Heart right ventricle (tissue), 16 donors: Measurements from ENCODE around the gene PSMB9. TPM values are rescaled to one million over a fixed set of nuclear protein-coding genes. Genes with fewer than 3 reads are reported as not detected.

Experiments used
- ATAC-seq, 8 donors: fragments of 200-7000 bp; cut with Tn5 transposase; one replicate each; pipeline ENCODE4 v1.9.1; 2020; ENCODE audit warnings: mild to moderate bottlenecking in 8 of 8, moderate library complexity in 8 of 8, moderate number of reproducible peaks in 1 of 8
- DNase-seq, 2 donors: peaks; one replicate each; pipeline ENCODE4 v3.0.0-alpha.2; 2020
- H3K27ac ChIP-seq, 10 donors: fragments of 200-600 bp; sonication (generic) in 2 of 10; one replicate each; pipeline versions ENCODE4 v1.5.0 to v1.8.0; 2020 to 2022; ENCODE audit warnings: mild to moderate bottlenecking in 3 of 10
- H3K27me3 ChIP-seq, 7 donors: fragments of 200-600 bp; one replicate each; pipeline ENCODE4 v1.8.0; 2021 to 2022; ENCODE audit warnings: mild to moderate bottlenecking in 2 of 7
- H3K36me3 ChIP-seq, 9 donors: fragments of 200-600 bp; sonication (generic) in 1 of 9; one replicate each; pipeline versions ENCODE4 v1.5.0 to v1.8.0; 2020 to 2022; ENCODE audit warnings: mild to moderate bottlenecking in 2 of 9
- H3K4me1 ChIP-seq, 9 donors: fragments of 200-600 bp; sonication (generic) in 1 of 9; one replicate each; pipeline versions ENCODE4 v1.5.0 to v1.8.0; 2020 to 2022; ENCODE audit warnings: mild to moderate bottlenecking in 4 of 9
- H3K4me3 ChIP-seq, 10 donors: fragments of 200-600 bp; sonication (generic) in 2 of 10; one replicate each; pipeline versions ENCODE4 v1.5.0 to v1.8.0; 2020 to 2022; ENCODE audit warnings: mild to moderate bottlenecking in 7 of 10, moderate library complexity in 2 of 10
- H3K9me3 ChIP-seq, 11 donors: fragments of 200-600 bp in 10 of 11; sonication (generic) in 2 of 11; one replicate each; pipeline versions ENCODE4 v1.5.0 to v1.8.0; 2013 to 2022; ENCODE audit warnings: mild to moderate bottlenecking in 2 of 11, control low read depth in 1 of 11, moderate library complexity in 1 of 11
- WGBS, 2 donors: extraction: QIAGEN DNeasy Blood & Tissue Kit; methylation state at CpG; one replicate each; pipeline ENCODE4 v1.1.7; 2013; ENCODE audit warnings: inconsistent platforms in 1 of 2; 5-methylcytosine and 5-hydroxymethylcytosine counted together
- intact Hi-C, 10 donors: fragments of 100-400 bp; cut with DNase I; formaldehyde crosslinking; loops; one replicate each; pipeline versions ENCODE4 v1.11.1 to v1.14.2; 2022
- polyA plus RNA-seq, 2 donors: library from polyadenylated mRNA; stranded (reverse); fragments of 200-250 nt; gene quantifications; one replicate each; pipeline ENCODE4 v1.2.3, GENCODE V29; 2013
- total RNA-seq, 10 donors: library from RNA; stranded (reverse); fragmentation: NEBNext Ultra II Directional in 3 of 10; extraction: Animal tissue kit (Norgen Biotek cat#: 25700) in 3 of 10; gene quantifications; one replicate each; pipeline versions ENCODE4 v1.2.1 to v1.2.4, GENCODE V29; 2021 to 2023
- TF ChIP-seq, protein P1 (sequence below), 9 donors: fragments of 200-600 bp; sonication (generic) in 2 of 9; IDR thresholded peaks; one replicate each; pipeline versions ENCODE4 v1.5.0 to v1.8.0; 2021 to 2022; ENCODE audit warnings: antibody characterized with exemption in 9 of 9, mild to moderate bottlenecking in 5 of 9, moderate library complexity in 1 of 9
- donor health status: Arrhythmogenic right ventricular cardiomyopathy.
- donor health status: ischemic (EF 13 %, LVEDD 7.1; RV severe dilation, severe dysfunction).
- donor health status: healthy with polysubstance abuse.
- donor health status: DM: no; HTN: yes; CAD: no.
- donor health status: DM: no; HTN: no; CAD: no.
- donor health status: ischemic (EF 25% LVEDD 6.9; RV normal size, moderate dysfunction).
- donor health status: ischemic (EF 25% LVEDD 5.7; RV mildly dilated, moderate dysfunction).
- donor health status: healthy.
- donor health status: DM: yes; HTN: yes; CAD: no.
- donor health status: Ischemic cardiomyopathy.
- donor health status: ischemic (EF 35%, LVEDD 5.7; RV mildly dilated, moderate dysfunction).
- donor health status: nonischemic (EF 11% LVEDD 7.7; RV severe dilation, severe dysfunction).
- donor health status: DM: yes; HTN: yes; CAD: no.
- donor health status: PGD.
- donor health status: ischemic (EF 29% LVEDD 5.4; RV normal size, mild dysfunction).
- donor health status: nonischemic (EF 23%, LVEDD 6.1; RV moderate dilation, normal function).

Gene PSMB9
- total and polyA plus RNA-seq, 12 donors: 10.0 to 198 (median 16.5) TPM

DNA sequence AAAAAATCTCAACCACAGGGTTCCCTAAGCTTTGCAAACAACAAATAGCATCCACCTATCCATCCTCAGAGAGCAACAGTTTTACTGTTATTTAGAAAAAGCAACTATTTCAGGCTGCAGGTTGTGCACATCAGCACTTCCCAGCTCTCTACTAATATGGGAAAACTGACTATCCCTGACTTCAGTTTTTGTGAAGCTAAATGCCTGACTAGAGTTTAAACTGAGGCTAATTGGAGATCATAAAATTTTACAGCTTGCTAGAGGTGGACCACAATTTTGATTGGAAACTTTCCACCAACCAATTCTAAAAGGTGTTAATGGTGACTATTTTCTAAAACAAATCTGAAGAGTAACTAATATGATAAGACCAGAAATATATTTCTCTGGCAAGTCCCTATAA lies 50.0 kb downstream of the PSMB9 start:
- no peak for DNase-seq
- TF ChIP-seq, protein P1, sequence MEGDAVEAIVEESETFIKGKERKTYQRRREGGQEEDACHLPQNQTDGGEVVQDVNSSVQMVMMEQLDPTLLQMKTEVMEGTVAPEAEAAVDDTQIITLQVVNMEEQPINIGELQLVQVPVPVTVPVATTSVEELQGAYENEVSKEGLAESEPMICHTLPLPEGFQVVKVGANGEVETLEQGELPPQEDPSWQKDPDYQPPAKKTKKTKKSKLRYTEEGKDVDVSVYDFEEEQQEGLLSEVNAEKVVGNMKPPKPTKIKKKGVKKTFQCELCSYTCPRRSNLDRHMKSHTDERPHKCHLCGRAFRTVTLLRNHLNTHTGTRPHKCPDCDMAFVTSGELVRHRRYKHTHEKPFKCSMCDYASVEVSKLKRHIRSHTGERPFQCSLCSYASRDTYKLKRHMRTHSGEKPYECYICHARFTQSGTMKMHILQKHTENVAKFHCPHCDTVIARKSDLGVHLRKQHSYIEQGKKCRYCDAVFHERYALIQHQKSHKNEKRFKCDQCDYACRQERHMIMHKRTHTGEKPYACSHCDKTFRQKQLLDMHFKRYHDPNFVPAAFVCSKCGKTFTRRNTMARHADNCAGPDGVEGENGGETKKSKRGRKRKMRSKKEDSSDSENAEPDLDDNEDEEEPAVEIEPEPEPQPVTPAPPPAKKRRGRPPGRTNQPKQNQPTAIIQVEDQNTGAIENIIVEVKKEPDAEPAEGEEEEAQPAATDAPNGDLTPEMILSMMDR (IDR thresholded peaks at IDR 0.05): no peak
- H3K4me3 ChIP-seq: no peak overlapping the region
- H3K36me3 ChIP-seq: peaks cover 0 to 12% (median 0%) of the 10 kb centered on the region in 9 donors
- intact Hi-C loops: no loop called here
- ATAC-seq: no peak
- H3K9me3 ChIP-seq: no peaks in the 10 kb centered on the region
- H3K27me3 ChIP-seq: peaks cover 0 to under 1% (median 0%) of the 10 kb centered on the region in 7 donors
- no peak overlapping the region for H3K27ac ChIP-seq
- H3K4me1 ChIP-seq: no peaks in the 10 kb centered on the region

DNA sequence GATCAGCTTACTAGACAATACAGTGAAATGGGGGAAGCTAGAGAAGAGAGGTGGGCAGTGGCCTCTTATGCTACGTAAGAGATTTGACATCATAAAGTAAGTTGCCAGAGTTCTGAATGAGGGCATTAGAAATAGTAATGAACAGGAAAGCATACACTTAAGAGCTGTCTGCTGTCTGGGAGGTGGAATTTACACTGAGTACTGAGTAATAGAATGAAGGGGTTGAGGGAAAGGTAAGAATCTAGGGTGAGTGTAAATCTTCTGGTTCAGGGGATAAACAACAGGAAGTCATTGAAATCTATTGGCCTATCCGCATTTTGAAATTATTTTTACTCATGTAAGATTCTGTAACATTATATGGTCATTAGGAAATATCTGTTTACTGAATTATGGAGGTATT lies 51.1 kb downstream of the PSMB9 start:
- intact Hi-C loops: no loop called here
- 76 to 81% methylated on average over 2 of the region's 2 CpGs for WGBS, 2 donors
- TF ChIP-seq, protein P1 (IDR thresholded peaks at IDR 0.05): no peak
- no peak for ATAC-seq
- Histone ChIP-seq H3K27me3 (peaks cover 0 to 3% (median 0%) of the 10 kb centered on the region in 7 donors), H3K27ac (no peak overlapping the region), H3K36me3 (peaks cover 0 to 12% (median 0%) of the 10 kb centered on the region in 9 donors), H3K4me1 (no peaks in the 10 kb centered on the region), H3K9me3 (no peaks in the 10 kb centered on the region), H3K4me3 (no peak overlapping the region)
- DNase-seq: no peak

DNA sequence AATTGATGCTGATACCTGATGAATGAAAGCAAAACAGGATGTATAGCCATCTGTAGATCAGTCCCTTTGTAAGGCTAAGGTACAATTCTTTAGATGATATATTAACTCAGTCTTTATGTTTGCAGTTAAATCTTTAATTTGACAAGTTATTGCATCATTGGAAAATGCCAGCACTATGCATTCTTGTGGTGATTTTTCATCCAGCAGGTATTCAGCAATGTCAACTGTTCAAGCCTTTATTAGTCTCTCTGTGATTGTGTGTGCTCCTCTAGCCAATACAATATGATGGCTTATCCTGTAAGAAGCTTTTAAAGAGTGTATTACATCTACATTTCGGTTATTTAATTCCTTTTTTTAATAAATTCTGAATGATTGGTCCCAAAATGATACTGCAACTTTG lies 52.5 kb downstream of the PSMB9 start:
- intact Hi-C loops: no loop called here
- 48 to 57% methylated on average over 1 of the region's 1 CpG for WGBS, 2 donors

DNA sequence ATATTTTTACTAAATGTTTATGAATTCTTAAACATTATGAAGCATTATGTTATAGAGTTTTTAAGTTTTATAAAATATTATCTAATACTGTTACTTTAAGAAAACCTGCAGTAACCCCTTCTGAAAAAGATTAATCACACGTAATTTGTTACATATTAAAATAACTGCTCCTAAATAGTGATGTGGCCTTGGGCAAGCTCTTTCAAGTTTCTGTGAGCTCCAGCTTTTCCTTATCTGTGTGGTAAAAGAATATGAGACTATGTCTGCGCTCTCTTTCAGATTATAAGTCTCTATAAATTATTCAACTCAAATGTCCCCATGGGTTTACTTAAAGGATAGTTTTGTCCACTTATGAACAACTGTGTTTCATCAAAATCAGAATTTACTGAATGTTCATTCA lies 54.9 kb downstream of the PSMB9 start:
- intact Hi-C loops: no loop called here
- H3K27me3 ChIP-seq: peaks cover 0 to 14% (median 3%) of the 10 kb centered on the region in 7 donors
- H3K9me3 ChIP-seq: no peaks in the 10 kb centered on the region
- 81 to 83% methylated on average over 2 of the region's 2 CpGs for WGBS, 2 donors
- H3K4me1 ChIP-seq: no peaks in the 10 kb centered on the region
- H3K36me3 ChIP-seq: no peaks in the 10 kb centered on the region
- ATAC-seq (no peak), DNase-seq (no peak)
- no peak overlapping the region for H3K4me3 ChIP-seq
- TF ChIP-seq, protein P1 (IDR thresholded peaks at IDR 0.05): no peak
- no peak overlapping the region for H3K27ac ChIP-seq

More for the DNA sequence above, 52.5 kb downstream of the PSMB9 start:
- no peaks in the 10 kb centered on the region for H3K9me3 ChIP-seq
- ATAC-seq (no peak), DNase-seq (no peak)
- TF ChIP-seq, protein P1 (IDR thresholded peaks at IDR 0.05): no peak
- peaks cover 0 to 4% (median 0%) of the 10 kb centered on the region in 9 donors for H3K36me3 ChIP-seq
- peaks cover 0 to 3% (median 0%) of the 10 kb centered on the region in 7 donors for H3K27me3 ChIP-seq
- H3K4me1 ChIP-seq: no peaks in the 10 kb centered on the region
- H3K27ac ChIP-seq: no peak overlapping the region
- no peak overlapping the region for H3K4me3 ChIP-seq

Other genes with a start within 250 kb of the PSMB9 start
- gene HLA-DQA1, start 216.8 kb upstream of the PSMB9 start, total RNA-seq: 100 to 1,000 TPM in 1 of 10 donors, 10 to 100 TPM in 7, 1 to 10 TPM in 2; 1.3 to 136 (median 16.2) TPM
- gene HLA-DQA1, start 216.8 kb upstream of the PSMB9 start, polyA plus RNA-seq: 1 to 10 TPM; 5.9 to 9.6 TPM
- gene HLA-DQB1, start 187.5 kb upstream of the PSMB9 start, total RNA-seq: 10 to 100 TPM in 6 of 10 donors, 1 to 10 TPM in 4; 6.2 to 73.7 (median 14.4) TPM
- 10 to 100 TPM; 18.8 to 81.2 TPM for gene HLA-DQB1, start 187.5 kb upstream of the PSMB9 start, polyA plus RNA-seq
- gene HLA-DQA2, start 112.8 kb upstream of the PSMB9 start, total RNA-seq: 10 to 100 TPM in 1 of 10 donors, 1 to 10 TPM in 4, under 1 TPM in 4, not detected in 1; 0.18 to 28.1 (median 1.9) TPM
- gene HLA-DQA2, start 112.8 kb upstream of the PSMB9 start, polyA plus RNA-seq: not detected
- 10 to 100 TPM in 1 of 10 donors, 1 to 10 TPM in 3, under 1 TPM in 4, not detected in 2; 0.30 to 14.6 (median 0.92) TPM for gene HLA-DQB2, start 90.7 kb upstream of the PSMB9 start, total RNA-seq
- not detected for gene HLA-DQB2, start 90.7 kb upstream of the PSMB9 start, polyA plus RNA-seq
- gene HLA-DOB, start 37.2 kb upstream of the PSMB9 start, total RNA-seq: 1 to 10 TPM in 1 of 10 donors, under 1 TPM in 7, not detected in 2; 0.21 to 2.1 (median 0.48) TPM
- 1 to 10 TPM in 1 of 2 donors, under 1 TPM in 1; 0.36 to 1.1 TPM for gene HLA-DOB, start 37.2 kb upstream of the PSMB9 start, polyA plus RNA-seq
- 10 to 100 TPM in 7 of 10 donors, 1 to 10 TPM in 3; 8.8 to 92.1 (median 13.8) TPM for gene TAP2, start 15.5 kb upstream of the PSMB9 start, total RNA-seq
- gene TAP2, start 15.5 kb upstream of the PSMB9 start, polyA plus RNA-seq: 10 to 100 TPM; 12.8 to 13.8 TPM
- 100 to 1,000 TPM in 1 of 10 donors, 10 to 100 TPM in 7, 1 to 10 TPM in 2; 8.5 to 127 (median 11.7) TPM for gene PSMB8, start 10.1 kb upstream of the PSMB9 start, total RNA-seq
- gene PSMB8, start 10.1 kb upstream of the PSMB9 start, polyA plus RNA-seq: 10 to 100 TPM; 40.2 to 42.9 TPM
- gene TAP1, start 488 bp upstream of the PSMB9 start, total RNA-seq: 100 to 1,000 TPM in 1 of 10 donors, 10 to 100 TPM in 9; 12.8 to 213 (median 15.4) TPM
- 10 to 100 TPM; 35.4 to 38.3 TPM for gene TAP1, start 488 bp upstream of the PSMB9 start, polyA plus RNA-seq
- 10 to 100 TPM in 4 of 10 donors, 1 to 10 TPM in 6; 2.7 to 79.8 (median 7.6) TPM for gene HLA-DMB, start 86.8 kb downstream of the PSMB9 start, total RNA-seq
- gene HLA-DMB, start 86.8 kb downstream of the PSMB9 start, polyA plus RNA-seq: 1 to 10 TPM; 5.5 to 7.8 TPM
- gene HLA-DMA, start 98.9 kb downstream of the PSMB9 start, total RNA-seq: 100 to 1,000 TPM in 1 of 10 donors, 10 to 100 TPM in 8, 1 to 10 TPM in 1; 7.8 to 106 (median 14.5) TPM
- gene HLA-DMA, start 98.9 kb downstream of the PSMB9 start, polyA plus RNA-seq: 10 to 100 TPM; 11.8 to 47.6 TPM
- gene BRD2, start 114.4 kb downstream of the PSMB9 start, total RNA-seq: 10 to 100 TPM; 64.9 to 97.0 (median 74.9) TPM
- gene BRD2, start 114.4 kb downstream of the PSMB9 start, polyA plus RNA-seq: 10 to 100 TPM; 49.3 to 87.2 TPM
- 10 to 100 TPM in 1 of 10 donors, 1 to 10 TPM in 8, under 1 TPM in 1; 0.75 to 22.8 (median 2.0) TPM for gene HLA-DOA, start 155.4 kb downstream of the PSMB9 start, total RNA-seq
- gene HLA-DOA, start 155.4 kb downstream of the PSMB9 start, polyA plus RNA-seq: 1 to 10 TPM in 1 of 2 donors, under 1 TPM in 1; 0.65 to 2.1 TPM
- 100 to 1,000 TPM in 1 of 10 donors, 10 to 100 TPM in 9; 17.8 to 328 (median 53.6) TPM for gene HLA-DPA1, start 219.5 kb downstream of the PSMB9 start, total RNA-seq
- gene HLA-DPA1, start 219.5 kb downstream of the PSMB9 start, polyA plus RNA-seq: 10 to 100 TPM; 18.2 to 24.3 TPM
- 100 to 1,000 TPM in 1 of 10 donors, 10 to 100 TPM in 9; 19.2 to 264 (median 34.8) TPM for gene HLA-DPB1, start 221.8 kb downstream of the PSMB9 start, total RNA-seq
- gene HLA-DPB1, start 221.8 kb downstream of the PSMB9 start, polyA plus RNA-seq: 10 to 100 TPM; 18.7 to 48.2 TPM